ENCODE measurements around the gene UGGT2.
"Not testable (repeated sequence)": the region's sequence is repeated elsewhere in the genome, so short reads cannot be mapped to it uniquely, and the experiment has no call there.

UGGT2 gene

GRCh38 chr13:95800436-95800835 is 252.8 kb downstream of the UGGT2 start:
- no peak for DNase-seq (ENCODE audit: low spot score)

GRCh38 chr13:95797016-95797415 is 256.2 kb downstream of the UGGT2 start:
- no peak for DNase-seq (ENCODE audit: low spot score)

- DNase-seq (ENCODE audit: low spot score) = no peak
These were observed 259.4 kb downstream of the UGGT2 start for GRCh38 chr13:95793781-95794180.

GRCh38 chr13:95793018-95793555 is 260.1 kb downstream of the UGGT2 start:
- no peak for DNase-seq (ENCODE audit: low spot score)

GRCh38 chr13:95791084-95791722 is 262.0 kb downstream of the UGGT2 start:
- DNase-seq (ENCODE audit: low spot score) = no peak

GRCh38 chr13:95789315-95789714 is 263.9 kb downstream of the UGGT2 start:
- not testable (repeated sequence) for DNase-seq (ENCODE audit: low spot score)

GRCh38 chr13:95788100-95788463 is 265.1 kb downstream of the UGGT2 start:
- no peak for DNase-seq (ENCODE audit: low spot score)

GRCh38 chr13:95787356-95788099 is 265.7 kb downstream of the UGGT2 start:
- DNase-seq (ENCODE audit: low spot score) = no peak

- no peak for DNase-seq (ENCODE audit: low spot score)
These were observed 268.3 kb downstream of the UGGT2 start for GRCh38 chr13:95784900-95785290.

- DNase-seq (ENCODE audit: low spot score) = no peak
These were observed 268.9 kb downstream of the UGGT2 start for GRCh38 chr13:95784161-95784899.

GRCh38 chr13:95783747-95784146 is 269.5 kb downstream of the UGGT2 start:
- DNase-seq (ENCODE audit: low spot score) = no peak

GRCh38 chr13:95781940-95782339 is 271.3 kb downstream of the UGGT2 start:
- not testable (repeated sequence) for DNase-seq (ENCODE audit: low spot score)

- DNase-seq (ENCODE audit: low spot score) = no peak
These were observed 272.2 kb downstream of the UGGT2 start for GRCh38 chr13:95781016-95781415.

GRCh38 chr13:95779522-95779921 is 273.7 kb downstream of the UGGT2 start:
- no peak for DNase-seq (ENCODE audit: low spot score)

- no peak for DNase-seq (ENCODE audit: low spot score)
These were observed 281.3 kb downstream of the UGGT2 start for GRCh38 chr13:95771905-95772304.

- DNase-seq (ENCODE audit: low spot score) = no peak
These were observed 289.6 kb downstream of the UGGT2 start for GRCh38 chr13:95763601-95764000.

GRCh38 chr13:95762626-95763025 is 290.6 kb downstream of the UGGT2 start:
- not testable (repeated sequence) for DNase-seq (ENCODE audit: low spot score)

- no peak for DNase-seq (ENCODE audit: low spot score)
These were observed 297.1 kb downstream of the UGGT2 start for GRCh38 chr13:95756072-95756471.

- DNase-seq (ENCODE audit: low spot score) = no peak
These were observed 299.1 kb downstream of the UGGT2 start for GRCh38 chr13:95754069-95754468.

- no peak for DNase-seq (ENCODE audit: low spot score)
These were observed 300.5 kb downstream of the UGGT2 start for GRCh38 chr13:95752677-95753076.

Data from cerebellar cortex (tissue), 1 donor.